Liver (tissue), 9 donors: Measurements from ENCODE around the gene CDC27. TPM values are rescaled to one million over a fixed set of nuclear protein-coding genes. Genes with fewer than 3 reads are reported as not detected.

Experiments used
- DNase-seq: peaks from one replicate; pipeline ENCODE4 v3.0.0-alpha.2; 2017; ENCODE audit warnings: low spot score
- H3K27ac ChIP-seq, 2 donors: one replicate each; pipeline ENCODE4 v1.7.0; 2013; ENCODE audit warnings: inconsistent platforms in 2 of 2, low read length in 2 of 2, control low read depth in 1 of 2, low read depth in 1 of 2, mild to moderate bottlenecking in 1 of 2
- H3K27me3 ChIP-seq, 4 donors: one replicate each; pipeline versions ENCODE4 v1.6.1 to v1.7.0; 2013; ENCODE audit warnings: low read length in 3 of 4, inconsistent platforms in 1 of 4, mild to moderate bottlenecking in 1 of 4, moderate library complexity in 1 of 4; ENCODE audit not compliant: control insufficient read depth in 4 of 4, insufficient read depth in 4 of 4
- H3K36me3 ChIP-seq, 4 donors: one replicate each; pipeline versions ENCODE4 v1.6.1 to v1.7.0; 2013; ENCODE audit warnings: low read length in 3 of 4, mild to moderate bottlenecking in 3 of 4, low read depth in 1 of 4, moderate library complexity in 1 of 4; ENCODE audit not compliant: control insufficient read depth in 4 of 4, insufficient read depth in 3 of 4
- H3K4me1 ChIP-seq, 4 donors: one replicate each; pipeline versions ENCODE4 v1.6.1 to v1.7.0; 2013; ENCODE audit warnings: low read length in 3 of 4, mild to moderate bottlenecking in 3 of 4, moderate library complexity in 1 of 4; ENCODE audit not compliant: control insufficient read depth in 4 of 4, insufficient read depth in 4 of 4
- H3K4me3 ChIP-seq, 3 donors: one replicate each; pipeline versions ENCODE4 v1.6.1 to v1.7.0; 2013; ENCODE audit warnings: low read length in 3 of 3, control low read depth in 1 of 3, low read depth in 1 of 3, mild to moderate bottlenecking in 1 of 3
- H3K9ac ChIP-seq, 2 donors: one replicate each; pipeline ENCODE4 v1.7.0; 2013; ENCODE audit warnings: low read length in 2 of 2, mild to moderate bottlenecking in 2 of 2, moderate library complexity in 2 of 2, control low read depth in 1 of 2, low read depth in 1 of 2
- H3K9me3 ChIP-seq, 4 donors: one replicate each; pipeline versions ENCODE4 v1.6.1 to v1.7.0; 2013; ENCODE audit warnings: low read length in 3 of 4; ENCODE audit not compliant: control insufficient read depth in 4 of 4
- EGR1 ChIP-seq, 2 donors: IDR thresholded peaks; 2 replicates each; pipeline ENCODE4 v1.6.1; 2016 to 2018; ENCODE audit warnings: antibody characterized with exemption in 2 of 2, low read depth in 2 of 2
- FOXA1 ChIP-seq: IDR thresholded peaks from 2 replicates; pipeline ENCODE4 v1.6.1; 2016; ENCODE audit warnings: antibody characterized with exemption
- FOXA2 ChIP-seq: IDR thresholded peaks from 2 replicates; pipeline ENCODE4 v1.6.1; 2016; ENCODE audit warnings: antibody characterized with exemption
- GABPA ChIP-seq, 2 donors: IDR thresholded peaks in 1 of 2; conservative IDR thresholded peaks in 1 of 2; 2 replicates each; pipeline ENCODE4 v1.6.1; 2016; ENCODE audit warnings: antibody characterized with exemption in 2 of 2, mild to moderate bottlenecking in 1 of 2, moderate library complexity in 1 of 2
- HNF4A ChIP-seq, 2 donors: conservative IDR thresholded peaks; 2 replicates each; pipeline ENCODE4 v1.6.1; 2016; ENCODE audit warnings: antibody characterized with exemption in 2 of 2, mild to moderate bottlenecking in 2 of 2
- HNF4G ChIP-seq: IDR thresholded peaks from 2 replicates; pipeline ENCODE4 v1.6.1; 2016; ENCODE audit warnings: antibody characterized with exemption
- JUND ChIP-seq, 2 donors: IDR thresholded peaks; 2 replicates each; pipeline ENCODE4 v1.6.1; 2016; ENCODE audit warnings: antibody characterized with exemption in 2 of 2
- NR2F2 ChIP-seq: IDR thresholded peaks from 2 replicates; pipeline ENCODE4 v1.6.1; 2016; ENCODE audit warnings: antibody characterized with exemption
- RAD21 ChIP-seq, 2 donors: IDR thresholded peaks; 2 replicates each; pipeline ENCODE4 v1.6.1; 2016; ENCODE audit warnings: antibody characterized with exemption in 2 of 2, mild to moderate bottlenecking in 2 of 2
- RXRA ChIP-seq, 2 donors: IDR thresholded peaks; 2 replicates each; pipeline ENCODE4 v1.6.1; 2017 to 2018; ENCODE audit warnings: antibody characterized with exemption in 2 of 2, mild to moderate bottlenecking in 1 of 2
- SP1 ChIP-seq: IDR thresholded peaks from 2 replicates; pipeline ENCODE4 v1.6.1; 2018; ENCODE audit warnings: antibody characterized with exemption, mild to moderate bottlenecking
- TAF1 ChIP-seq: conservative IDR thresholded peaks from 2 replicates; pipeline ENCODE4 v1.6.1; 2016; ENCODE audit warnings: antibody characterized with exemption, mild to moderate bottlenecking
- YY1 ChIP-seq: IDR thresholded peaks from 2 replicates; pipeline ENCODE4 v1.6.1; 2016; ENCODE audit warnings: antibody characterized with exemption, mild to moderate bottlenecking
- WGBS: extraction: QIAGEN DNeasy Blood & Tissue Kit; methylation state at CpG from one replicate; pipeline ENCODE4 v1.1.7; 2013; 5-methylcytosine and 5-hydroxymethylcytosine counted together
- polyA plus RNA-seq, 2 donors: library from polyadenylated mRNA; stranded (reverse) in 1 of 2; unstranded in 1 of 2; fragments of 200-250 nt in 1 of 2; fragments of >200 nt in 1 of 2; fragmentation: Nextera tagmentation in 1 of 2; extraction: Ambion mirVana in 1 of 2; gene quantifications; one replicate each; pipeline versions ENCODE4 v1.2.1 to v1.2.3, GENCODE V29; 2013 to 2015
- total RNA-seq, 2 donors: library from RNA; depleted of rRNA; stranded (reverse); fragments of >200 nt; gene quantifications; one replicate each; pipeline ENCODE4 v1.2.3, GENCODE V29; 2014
- TF ChIP-seq, protein P1 (sequence below): fragments of 150-350 bp; IDR thresholded peaks from 2 replicates; pipeline ENCODE4 v1.5.1; 2017; ENCODE audit warnings: improper control_type of control experiment, low read depth, low read length; ENCODE audit not compliant: missing input control
- TF ChIP-seq, protein P2 (sequence below): IDR thresholded peaks from 2 replicates; pipeline ENCODE4 v1.6.1; 2016; ENCODE audit warnings: antibody characterized with exemption
- TF ChIP-seq, protein P3 (sequence below): IDR thresholded peaks from 2 replicates; pipeline ENCODE4 v1.6.1; 2016; ENCODE audit warnings: antibody characterized with exemption
- TF ChIP-seq, protein P4 (sequence below): IDR thresholded peaks from 2 replicates; pipeline ENCODE4 v1.6.1; 2016; ENCODE audit warnings: antibody characterized with exemption
- TF ChIP-seq, protein P5 (sequence below): IDR thresholded peaks from 2 replicates; pipeline ENCODE4 v1.6.1; 2016; ENCODE audit warnings: antibody characterized with exemption, mild to moderate bottlenecking
- donor health status: healthy.
- donor health status: healthy.
- donor health status: healthy.
- donor health status: healthy.
- donor health status: healthy.

The CDC27 gene, protein sequence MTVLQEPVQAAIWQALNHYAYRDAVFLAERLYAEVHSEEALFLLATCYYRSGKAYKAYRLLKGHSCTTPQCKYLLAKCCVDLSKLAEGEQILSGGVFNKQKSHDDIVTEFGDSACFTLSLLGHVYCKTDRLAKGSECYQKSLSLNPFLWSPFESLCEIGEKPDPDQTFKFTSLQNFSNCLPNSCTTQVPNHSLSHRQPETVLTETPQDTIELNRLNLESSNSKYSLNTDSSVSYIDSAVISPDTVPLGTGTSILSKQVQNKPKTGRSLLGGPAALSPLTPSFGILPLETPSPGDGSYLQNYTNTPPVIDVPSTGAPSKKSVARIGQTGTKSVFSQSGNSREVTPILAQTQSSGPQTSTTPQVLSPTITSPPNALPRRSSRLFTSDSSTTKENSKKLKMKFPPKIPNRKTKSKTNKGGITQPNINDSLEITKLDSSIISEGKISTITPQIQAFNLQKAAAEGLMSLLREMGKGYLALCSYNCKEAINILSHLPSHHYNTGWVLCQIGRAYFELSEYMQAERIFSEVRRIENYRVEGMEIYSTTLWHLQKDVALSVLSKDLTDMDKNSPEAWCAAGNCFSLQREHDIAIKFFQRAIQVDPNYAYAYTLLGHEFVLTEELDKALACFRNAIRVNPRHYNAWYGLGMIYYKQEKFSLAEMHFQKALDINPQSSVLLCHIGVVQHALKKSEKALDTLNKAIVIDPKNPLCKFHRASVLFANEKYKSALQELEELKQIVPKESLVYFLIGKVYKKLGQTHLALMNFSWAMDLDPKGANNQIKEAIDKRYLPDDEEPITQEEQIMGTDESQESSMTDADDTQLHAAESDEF
- total RNA-seq (100 to 1,000 TPM in 1 of 2 donors, 10 to 100 TPM in 1; 30.6 to 148 TPM), polyA plus RNA-seq (10 to 100 TPM; 16.8 to 23.6 TPM)

DNA sequence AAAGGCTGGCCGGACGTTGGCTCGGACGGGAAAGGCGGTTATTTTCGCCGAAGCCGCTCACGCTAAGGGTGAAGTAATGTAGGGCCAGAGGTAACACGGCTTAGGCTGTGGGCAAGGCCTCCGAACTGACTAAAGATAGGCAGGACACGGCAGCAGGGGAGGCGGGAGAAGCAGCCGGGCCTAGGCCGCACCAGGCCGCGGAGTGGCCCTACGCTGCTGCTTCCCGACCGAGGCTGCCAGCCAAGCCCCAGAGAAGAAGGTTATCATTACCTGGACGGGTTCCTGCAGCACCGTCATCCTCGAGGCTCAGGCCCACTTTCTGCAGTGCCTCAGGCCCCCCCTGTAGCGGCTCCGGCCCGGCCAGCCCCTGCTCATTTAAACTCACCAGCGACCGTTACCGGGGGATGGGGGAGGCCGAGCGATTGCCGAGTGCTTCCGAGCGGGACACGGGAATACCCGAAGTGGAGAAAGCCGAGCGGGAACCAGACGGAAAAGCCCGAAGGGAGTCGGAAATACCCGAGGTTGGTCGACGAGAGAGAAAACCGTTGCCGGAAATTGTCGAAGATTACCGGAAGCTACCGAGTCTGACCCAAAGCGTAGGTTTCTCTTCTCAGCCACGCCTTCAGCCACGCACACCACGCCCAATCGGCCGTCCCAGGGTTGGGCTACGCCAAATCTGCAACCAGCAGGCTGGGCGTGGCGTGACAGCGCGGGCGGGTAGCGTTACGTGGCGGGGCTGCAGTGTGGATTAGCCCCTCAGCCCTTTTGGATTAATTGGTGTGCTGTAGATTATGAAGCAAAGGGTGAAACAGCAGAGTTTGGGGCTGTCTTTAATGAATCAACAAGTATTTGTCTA is at the start of gene CDC27:
Gene CDC27 (minus strand): TSS at position 420 of the 856 bp plus-strand sequence. CDS start 123 bp downstream, at position 297.
- Histone ChIP-seq H3K27me3 (no peaks in the 10 kb centered on the region), H3K4me1 (peaks cover 4 to 13% (median 9%) of the 10 kb centered on the region in 4 donors), H3K27ac (peak within 1 kb of the TSS; percentile 94 to 99), H3K9me3 (no peaks in the 10 kb centered on the region), H3K4me3 (peak within 1 kb of the TSS; percentile 77 to 87 (median 82)), H3K9ac (peak within 1 kb of the TSS; percentile 97 to 98), H3K36me3 (no peaks in the 10 kb centered on the region)
- no peak for TF ChIP-seq NR2F2
- TF ChIP-seq RXRA (IDR thresholded peaks at IDR 0.05) = peak in 1 of 2 donors; percentile 6
- TF ChIP-seq, protein P1, sequence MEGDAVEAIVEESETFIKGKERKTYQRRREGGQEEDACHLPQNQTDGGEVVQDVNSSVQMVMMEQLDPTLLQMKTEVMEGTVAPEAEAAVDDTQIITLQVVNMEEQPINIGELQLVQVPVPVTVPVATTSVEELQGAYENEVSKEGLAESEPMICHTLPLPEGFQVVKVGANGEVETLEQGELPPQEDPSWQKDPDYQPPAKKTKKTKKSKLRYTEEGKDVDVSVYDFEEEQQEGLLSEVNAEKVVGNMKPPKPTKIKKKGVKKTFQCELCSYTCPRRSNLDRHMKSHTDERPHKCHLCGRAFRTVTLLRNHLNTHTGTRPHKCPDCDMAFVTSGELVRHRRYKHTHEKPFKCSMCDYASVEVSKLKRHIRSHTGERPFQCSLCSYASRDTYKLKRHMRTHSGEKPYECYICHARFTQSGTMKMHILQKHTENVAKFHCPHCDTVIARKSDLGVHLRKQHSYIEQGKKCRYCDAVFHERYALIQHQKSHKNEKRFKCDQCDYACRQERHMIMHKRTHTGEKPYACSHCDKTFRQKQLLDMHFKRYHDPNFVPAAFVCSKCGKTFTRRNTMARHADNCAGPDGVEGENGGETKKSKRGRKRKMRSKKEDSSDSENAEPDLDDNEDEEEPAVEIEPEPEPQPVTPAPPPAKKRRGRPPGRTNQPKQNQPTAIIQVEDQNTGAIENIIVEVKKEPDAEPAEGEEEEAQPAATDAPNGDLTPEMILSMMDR = peak; percentile 16
- TF ChIP-seq, protein P2, sequence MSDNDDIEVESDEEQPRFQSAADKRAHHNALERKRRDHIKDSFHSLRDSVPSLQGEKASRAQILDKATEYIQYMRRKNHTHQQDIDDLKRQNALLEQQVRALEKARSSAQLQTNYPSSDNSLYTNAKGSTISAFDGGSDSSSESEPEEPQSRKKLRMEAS = peak; percentile 79
- peak; percentile 10 for TF ChIP-seq SP1
- TF ChIP-seq FOXA1 = no peak
- peak; percentile 94 for TF ChIP-seq HNF4G
- TF ChIP-seq TAF1 = no peak
- TF ChIP-seq FOXA2 = no peak
- peak; percentile 67 to 86 for TF ChIP-seq GABPA (IDR thresholded peaks at IDR 0.05 in 1 of 2, conservative IDR thresholded peaks at IDR 0.05 in 1 of 2)
- TF ChIP-seq, protein P3, sequence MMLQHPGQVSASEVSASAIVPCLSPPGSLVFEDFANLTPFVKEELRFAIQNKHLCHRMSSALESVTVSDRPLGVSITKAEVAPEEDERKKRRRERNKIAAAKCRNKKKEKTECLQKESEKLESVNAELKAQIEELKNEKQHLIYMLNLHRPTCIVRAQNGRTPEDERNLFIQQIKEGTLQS = no peak
- TF ChIP-seq, protein P4, sequence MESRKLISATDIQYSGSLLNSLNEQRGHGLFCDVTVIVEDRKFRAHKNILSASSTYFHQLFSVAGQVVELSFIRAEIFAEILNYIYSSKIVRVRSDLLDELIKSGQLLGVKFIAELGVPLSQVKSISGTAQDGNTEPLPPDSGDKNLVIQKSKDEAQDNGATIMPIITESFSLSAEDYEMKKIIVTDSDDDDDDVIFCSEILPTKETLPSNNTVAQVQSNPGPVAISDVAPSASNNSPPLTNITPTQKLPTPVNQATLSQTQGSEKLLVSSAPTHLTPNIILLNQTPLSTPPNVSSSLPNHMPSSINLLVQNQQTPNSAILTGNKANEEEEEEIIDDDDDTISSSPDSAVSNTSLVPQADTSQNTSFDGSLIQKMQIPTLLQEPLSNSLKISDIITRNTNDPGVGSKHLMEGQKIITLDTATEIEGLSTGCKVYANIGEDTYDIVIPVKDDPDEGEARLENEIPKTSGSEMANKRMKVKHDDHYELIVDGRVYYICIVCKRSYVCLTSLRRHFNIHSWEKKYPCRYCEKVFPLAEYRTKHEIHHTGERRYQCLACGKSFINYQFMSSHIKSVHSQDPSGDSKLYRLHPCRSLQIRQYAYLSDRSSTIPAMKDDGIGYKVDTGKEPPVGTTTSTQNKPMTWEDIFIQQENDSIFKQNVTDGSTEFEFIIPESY = peak; percentile 97
- peak in 1 of 2 donors; percentile 38 for TF ChIP-seq RAD21 (IDR thresholded peaks at IDR 0.05)
- TF ChIP-seq JUND (IDR thresholded peaks at IDR 0.05) = no peak
- TF ChIP-seq EGR1 (IDR thresholded peaks at IDR 0.05; ENCODE audit: low read depth in 2 of 2) = peak in 1 of 2 donors; percentile 26
- TF ChIP-seq YY1 = peak; percentile 47
- TF ChIP-seq, protein P5, sequence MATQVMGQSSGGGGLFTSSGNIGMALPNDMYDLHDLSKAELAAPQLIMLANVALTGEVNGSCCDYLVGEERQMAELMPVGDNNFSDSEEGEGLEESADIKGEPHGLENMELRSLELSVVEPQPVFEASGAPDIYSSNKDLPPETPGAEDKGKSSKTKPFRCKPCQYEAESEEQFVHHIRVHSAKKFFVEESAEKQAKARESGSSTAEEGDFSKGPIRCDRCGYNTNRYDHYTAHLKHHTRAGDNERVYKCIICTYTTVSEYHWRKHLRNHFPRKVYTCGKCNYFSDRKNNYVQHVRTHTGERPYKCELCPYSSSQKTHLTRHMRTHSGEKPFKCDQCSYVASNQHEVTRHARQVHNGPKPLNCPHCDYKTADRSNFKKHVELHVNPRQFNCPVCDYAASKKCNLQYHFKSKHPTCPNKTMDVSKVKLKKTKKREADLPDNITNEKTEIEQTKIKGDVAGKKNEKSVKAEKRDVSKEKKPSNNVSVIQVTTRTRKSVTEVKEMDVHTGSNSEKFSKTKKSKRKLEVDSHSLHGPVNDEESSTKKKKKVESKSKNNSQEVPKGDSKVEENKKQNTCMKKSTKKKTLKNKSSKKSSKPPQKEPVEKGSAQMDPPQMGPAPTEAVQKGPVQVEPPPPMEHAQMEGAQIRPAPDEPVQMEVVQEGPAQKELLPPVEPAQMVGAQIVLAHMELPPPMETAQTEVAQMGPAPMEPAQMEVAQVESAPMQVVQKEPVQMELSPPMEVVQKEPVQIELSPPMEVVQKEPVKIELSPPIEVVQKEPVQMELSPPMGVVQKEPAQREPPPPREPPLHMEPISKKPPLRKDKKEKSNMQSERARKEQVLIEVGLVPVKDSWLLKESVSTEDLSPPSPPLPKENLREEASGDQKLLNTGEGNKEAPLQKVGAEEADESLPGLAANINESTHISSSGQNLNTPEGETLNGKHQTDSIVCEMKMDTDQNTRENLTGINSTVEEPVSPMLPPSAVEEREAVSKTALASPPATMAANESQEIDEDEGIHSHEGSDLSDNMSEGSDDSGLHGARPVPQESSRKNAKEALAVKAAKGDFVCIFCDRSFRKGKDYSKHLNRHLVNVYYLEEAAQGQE = no peak
- TF ChIP-seq HNF4A (conservative IDR thresholded peaks at IDR 0.05) = no peak
- peak; percentile 100 for DNase-seq
- WGBS = under 1% methylated on average over 64 of the region's 64 CpGs
